Measurements from ENCODE around the gene DCAF4L1. TPM values are rescaled to one million over a fixed set of nuclear protein-coding genes. Genes with fewer than 3 reads are reported as not detected.

The DCAF4L1 gene
- polyA plus RNA-seq, 3 donors: 0.22 to 0.23 (median 0.23) TPM

- DNase-seq (ENCODE audit: extremely low read depth in 1 of 11, low read depth in 9 of 11, low spot score in 4 of 11): no peak
Measured at GRCh38 chr4:41977709-41978108, 3.8 kb upstream of the DCAF4L1 start.

GRCh38 chr4:41982716-41983115, 1.2 kb downstream of the DCAF4L1 start:
- no peak for DNase-seq (ENCODE audit: extremely low read depth in 1 of 11, low read depth in 9 of 11, low spot score in 4 of 11)

- DNase-seq (ENCODE audit: extremely low read depth in 1 of 11, low read depth in 9 of 11, low spot score in 4 of 11): no peak
Measured at GRCh38 chr4:41985151-41985550, 3.6 kb downstream of the DCAF4L1 start.

GRCh38 chr4:41989994-41990364, 8.4 kb downstream of the DCAF4L1 start:
- peak in 3 of 11 donors; percentile 1 to 5 (median 4) for DNase-seq (ENCODE audit: extremely low read depth in 1 of 11, low read depth in 9 of 11, low spot score in 4 of 11)

- DNase-seq (ENCODE audit: extremely low read depth in 1 of 11, low read depth in 9 of 11, low spot score in 4 of 11): peak; percentile 89 to 98 (median 95)
Measured at GRCh38 chr4:41990365-41991111, 9.0 kb downstream of the DCAF4L1 start, which contains the start of gene SLC30A9. SLC30A9 (plus strand) TSS chr4:41990530; CDS start chr4:41990652, 122 bp downstream.

GRCh38 chr4:41991916-41992767, 10.6 kb downstream of the DCAF4L1 start:
- no peak for DNase-seq (ENCODE audit: extremely low read depth in 1 of 11, low read depth in 9 of 11, low spot score in 4 of 11)

- DNase-seq (ENCODE audit: extremely low read depth in 1 of 11, low read depth in 9 of 11, low spot score in 4 of 11): no peak
Measured at GRCh38 chr4:41992967-41993857, 11.7 kb downstream of the DCAF4L1 start.

GRCh38 chr4:41994461-41994985, 13.0 kb downstream of the DCAF4L1 start:
- DNase-seq (ENCODE audit: extremely low read depth in 1 of 11, low read depth in 9 of 11, low spot score in 4 of 11): no peak

- DNase-seq (ENCODE audit: extremely low read depth in 1 of 11, low read depth in 9 of 11, low spot score in 4 of 11): no peak
Measured at GRCh38 chr4:41998019-41998418, 16.5 kb downstream of the DCAF4L1 start.

GRCh38 chr4:41999321-41999720, 17.8 kb downstream of the DCAF4L1 start:
- DNase-seq (ENCODE audit: extremely low read depth in 1 of 11, low read depth in 9 of 11, low spot score in 4 of 11): no peak

- no peak for DNase-seq (ENCODE audit: extremely low read depth in 1 of 11, low read depth in 9 of 11, low spot score in 4 of 11)
Measured at GRCh38 chr4:42008011-42008786, 26.6 kb downstream of the DCAF4L1 start.

GRCh38 chr4:42015438-42015837, 33.9 kb downstream of the DCAF4L1 start:
- no peak for DNase-seq (ENCODE audit: extremely low read depth in 1 of 11, low read depth in 9 of 11, low spot score in 4 of 11)

GRCh38 chr4:42018451-42018850, 36.9 kb downstream of the DCAF4L1 start:
- no peak for DNase-seq (ENCODE audit: extremely low read depth in 1 of 11, low read depth in 9 of 11, low spot score in 4 of 11)

Other genes starting within 250 kb of the DCAF4L1 start
- under 1 TPM in 2 of 3 donors, not detected in 1; 0.09 to 0.24 TPM for gene PHOX2B, start 233.0 kb upstream of the DCAF4L1 start, polyA plus RNA-seq (ENCODE audit: insufficient read length in 3 of 3)
- 10 to 100 TPM; 43.5 to 48.6 (median 44.7) TPM for gene TMEM33, start 46.3 kb upstream of the DCAF4L1 start, polyA plus RNA-seq (ENCODE audit: insufficient read length in 3 of 3)
- 100 to 1,000 TPM; 106 to 116 (median 106) TPM for gene SLC30A9, start 8.8 kb downstream of the DCAF4L1 start, polyA plus RNA-seq (ENCODE audit: insufficient read length in 3 of 3)
- 1 to 10 TPM; 1.3 to 1.5 (median 1.4) TPM for gene BEND4, start 170.9 kb downstream of the DCAF4L1 start, polyA plus RNA-seq (ENCODE audit: insufficient read length in 3 of 3)